IMR-90 (cell line): Measurements from ENCODE around the gene ABHD17C. TPM values are rescaled to one million over a fixed set of nuclear protein-coding genes. Genes with fewer than 3 reads are reported as not detected.

ENCODE experiments used
- ATAC-seq: fragments of 200-7000 bp; cut with Tn5 transposase; 2 replicates; pipeline ENCODE4 v1.9.1; 2020; ENCODE audit warnings: low read depth, mild to moderate bottlenecking, moderate library complexity
- BruUV-seq: library from RNA; stranded (reverse); fragments of 400-500 nt; replicated peaks from 2 replicates; lab custom pipeline; 2021; lab: Mats Ljungman, UMichigan
- CTCF ChIA-PET: fragments of 300-600 bp; formaldehyde crosslinking; extraction: SDS; loops from one replicate; lab custom pipeline; 2021; ENCODE audit warnings: antibody characterized with exemption; lab: Yijun Ruan, JAX
- POLR2A ChIA-PET: fragments of 300-600 bp; sonication (Branson Sonifier 250); formaldehyde crosslinking; loops from one replicate; lab custom pipeline; 2022; ENCODE audit warnings: antibody characterized with exemption; ENCODE audit not compliant: unreplicated experiment; lab: Charles Lee
- DNase-seq: peaks from one replicate; pipeline ENCODE4 v3.0.0; 2013
- H2AFZ ChIP-seq: replicated peaks from 2 replicates; pipeline ENCODE3; 2013; ENCODE audit warnings: low read length, mild to moderate bottlenecking; ENCODE audit not compliant: poor library complexity
- H2AK5ac ChIP-seq: 2 replicates; pipeline ENCODE4 v1.6.1; 2013; ENCODE audit warnings: low read depth, low read length, inconsistent platforms
- H2AK9ac ChIP-seq: replicated peaks from 2 replicates; pipeline ENCODE3; 2013; ENCODE audit warnings: mild to moderate bottlenecking, low read depth, low read length, moderate library complexity; ENCODE audit not compliant: poor library complexity
- H2BK120ac ChIP-seq: 2 replicates; pipeline ENCODE4 v1.6.1; 2013; ENCODE audit warnings: low read depth, low read length, inconsistent platforms
- H2BK15ac ChIP-seq: 3 replicates; pipeline ENCODE4 v1.6.1; 2013; ENCODE audit warnings: low read depth, low read length, inconsistent platforms
- H2BK20ac ChIP-seq: 2 replicates; pipeline ENCODE4 v1.6.1; 2013; ENCODE audit warnings: low read depth, mild to moderate bottlenecking, inconsistent platforms, low read length, moderate library complexity
- H2BK5ac ChIP-seq: 2 replicates; pipeline ENCODE4 v1.6.1; 2013; ENCODE audit warnings: mild to moderate bottlenecking, low read depth, low read length, inconsistent platforms; ENCODE audit not compliant: poor library complexity, severe bottlenecking
- H3K14ac ChIP-seq: replicated peaks from 2 replicates; pipeline ENCODE4 v1.6.1; 2013; ENCODE audit warnings: low read depth, low read length, inconsistent platforms
- H3K18ac ChIP-seq: 2 replicates; pipeline ENCODE4 v1.6.1; 2013; ENCODE audit warnings: low read depth, low read length, control low read depth
- H3K23ac ChIP-seq: 2 replicates; pipeline ENCODE4 v1.6.1; 2013; ENCODE audit warnings: low read depth, low read length, inconsistent platforms
- H3K27ac ChIP-seq: 2 replicates; pipeline ENCODE4 v1.5.1; 2013; ENCODE audit warnings: mild to moderate bottlenecking, control low read depth, low read length; ENCODE audit not compliant: insufficient read depth
- H3K27me3 ChIP-seq: 2 replicates; pipeline ENCODE4 v1.6.1; 2013; ENCODE audit warnings: low read length; ENCODE audit not compliant: control insufficient read depth, insufficient read depth
- H3K36me3 ChIP-seq: 2 replicates; pipeline ENCODE4 v1.6.1; 2013; ENCODE audit warnings: low read length, mixed read lengths; ENCODE audit not compliant: control insufficient read depth, insufficient read depth
- H3K4ac ChIP-seq: 2 replicates; pipeline ENCODE4 v1.6.1; 2013; ENCODE audit warnings: low read depth, low read length, inconsistent platforms
- H3K4me1 ChIP-seq: 2 replicates; pipeline ENCODE4 v1.6.1; 2013; ENCODE audit warnings: low read length, mixed read lengths; ENCODE audit not compliant: control insufficient read depth, insufficient read depth
- H3K4me2 ChIP-seq: 2 replicates; pipeline ENCODE4 v1.6.1; 2013; ENCODE audit warnings: low read depth, mild to moderate bottlenecking, control low read depth, low read length, moderate library complexity
- H3K4me3 ChIP-seq: 2 replicates; pipeline ENCODE4 v1.5.1; 2013; ENCODE audit warnings: low read depth, mild to moderate bottlenecking, control low read depth, low read length, moderate library complexity; ENCODE audit not compliant: insufficient read depth
- H3K56ac ChIP-seq: 2 replicates; pipeline ENCODE4 v1.6.1; 2013; ENCODE audit warnings: low read length, inconsistent platforms; ENCODE audit not compliant: insufficient read depth; ENCODE audit errors: extremely low read depth
- H3K79me1 ChIP-seq, 2 experiments: 2 replicates each; pipeline ENCODE4 v1.6.1; 2013; ENCODE audit warnings: low read length in 2 of 2, inconsistent platforms in 1 of 2, low read depth in 1 of 2
- H3K9ac ChIP-seq: 2 replicates; pipeline ENCODE4 v1.6.1; 2013; ENCODE audit warnings: low read depth, low read length, control low read depth
- H3K9me1 ChIP-seq: 2 replicates; pipeline ENCODE4 v1.6.1; 2013; ENCODE audit warnings: low read length, inconsistent platforms; ENCODE audit not compliant: insufficient read depth
- H3K9me3 ChIP-seq: 2 replicates; pipeline ENCODE4 v1.6.1; 2013; ENCODE audit warnings: low read length; ENCODE audit not compliant: control insufficient read depth, insufficient read depth
- H4K20me1 ChIP-seq: 2 replicates; pipeline ENCODE4 v1.6.1; 2013; ENCODE audit warnings: low read length, inconsistent platforms; ENCODE audit not compliant: insufficient read depth
- H4K5ac ChIP-seq: 2 replicates; pipeline ENCODE4 v1.6.1; 2013; ENCODE audit warnings: mild to moderate bottlenecking, low read depth, low read length, control low read depth
- H4K8ac ChIP-seq, 2 experiments: 2 replicates each; pipeline ENCODE4 v1.6.1; 2013; ENCODE audit warnings: low read depth in 2 of 2, low read length in 2 of 2, control low read depth in 1 of 2, inconsistent platforms in 1 of 2
- H4K91ac ChIP-seq: 2 replicates; pipeline ENCODE4 v1.6.1; 2013; ENCODE audit warnings: low read depth, low read length, inconsistent platforms; ENCODE audit not compliant: insufficient read depth
- CHD1 ChIP-seq: IDR thresholded peaks from 2 replicates; pipeline ENCODE4 v1.6.1; 2012; ENCODE audit warnings: low read depth, low read length, improper control_type of control experiment
- CTCF ChIP-seq: conservative IDR thresholded peaks from 2 replicates; pipeline ENCODE4 v1.5.1; 2012; ENCODE audit warnings: mild to moderate bottlenecking, low read depth, low read length, improper control_type of control experiment
- MAZ ChIP-seq: IDR thresholded peaks from 2 replicates; pipeline ENCODE4 v1.6.1; 2012; ENCODE audit warnings: low read depth, mild to moderate bottlenecking, low read length, improper control_type of control experiment, moderate library complexity, borderline replicate concordance
- MXI1 ChIP-seq: IDR thresholded peaks from 2 replicates; pipeline ENCODE4 v1.6.1; 2012; ENCODE audit warnings: low read depth, mild to moderate bottlenecking, low read length, moderate library complexity, borderline replicate concordance
- NFE2L2 ChIP-seq: fragments of 150-350 bp; IDR thresholded peaks from 2 replicates; pipeline ENCODE4 v1.6.1; 2016; ENCODE audit warnings: low read depth, mild to moderate bottlenecking, low read length
- RCOR1 ChIP-seq: IDR thresholded peaks from 2 replicates; pipeline ENCODE4 v1.6.1; 2012; ENCODE audit warnings: mild to moderate bottlenecking, low read length, improper control_type of control experiment; ENCODE audit not compliant: insufficient replicate concordance
- WGBS, 2 experiments: methylation state at CpG; one replicate each; pipeline versions ENCODE4 v1.1.5 to v1.1.7; 2013; ENCODE audit warnings: missing lambda C conversion rate in 2 of 2; ENCODE audit not compliant: insufficient read length in 1 of 2; ENCODE audit errors: extremely low coverage in 2 of 2; 5-methylcytosine and 5-hydroxymethylcytosine counted together
- dilution Hi-C: fragments of 300-500 bp; cut with HindIII; formaldehyde crosslinking; loops from one replicate; pipeline ENCODE4 v1.14.3; 2018; ENCODE audit warnings: low sequenced_read_pairs; ENCODE audit not compliant: unreplicated experiment
- in situ Hi-C: fragments of 300-500 bp; cut with MboI; formaldehyde crosslinking; loops from 3 replicates; pipeline ENCODE4 v1.14.3; 2019; ENCODE audit warnings: low sequenced_read_pairs, inconsistent platforms, mixed read lengths
- intact Hi-C: fragments of 100-400 bp; cut with micrococcal nuclease; formaldehyde crosslinking; loops from 2 replicates; pipeline ENCODE4 v1.10.0; 2022
- polyA plus RNA-seq, 3 experiments: library from polyadenylated mRNA; depleted of rRNA; stranded (reverse); fragments of >200 nt; gene quantifications; 2 replicates each; pipeline ENCODE4 v1.2.3, GENCODE V29; 2012; ENCODE audit warnings: low replicate concordance in 1 of 3
- total RNA-seq: library from RNA; depleted of rRNA; stranded (reverse); fragments of >200 nt; gene quantifications from 2 replicates; pipeline ENCODE4 v1.2.3, GENCODE V29; 2012
- TF ChIP-seq, protein P1 (sequence below): fragments of 150-350 bp; IDR thresholded peaks from 2 replicates; pipeline ENCODE4 v1.6.1; 2017; ENCODE audit warnings: mild to moderate bottlenecking, antibody characterized with exemption, low read length, low read depth

Gene ABHD17C
- total and polyA plus RNA-seq, 2 of the 4 experiments (the other 2 are of a cell fraction), result 5.4 to 10.3 TPM

DNA sequence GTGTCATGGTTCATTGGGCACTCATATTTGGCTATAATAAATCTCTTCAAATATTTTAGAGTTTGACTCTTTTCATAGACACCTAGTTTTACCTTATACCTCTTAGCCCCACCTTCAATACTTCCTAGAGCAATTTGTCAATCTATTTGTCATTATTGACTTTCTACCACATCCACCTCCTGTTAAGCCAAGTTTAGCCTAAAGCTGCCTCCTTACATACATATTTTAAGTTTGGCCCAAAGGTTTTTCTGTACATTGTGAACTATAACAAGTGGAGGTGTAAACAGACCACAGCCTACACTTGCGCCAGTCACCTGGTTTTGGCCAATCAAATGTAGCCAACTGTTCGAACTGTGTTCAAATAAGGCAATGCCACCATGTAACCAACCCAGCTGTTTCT lies 18.1 kb upstream of the ABHD17C start:
- CTCF ChIA-PET, result no interaction called here
- Histone ChIP-seq H3K27me3 (peaks cover 2% of the 10 kb centered on the region; the same call in 1 of the 2 replicates), H3K9ac (no peak overlapping the region), H3K79me1 (no peaks in the 10 kb centered on the region), H3K23ac (no peak overlapping the region), H2AK5ac (no peak overlapping the region), H3K4me2 (no peak overlapping the region), H4K5ac (no peak overlapping the region), H4K8ac (no peak overlapping the region), H2BK5ac (no peak overlapping the region), H4K91ac (no peak overlapping the region), H2BK20ac (no peak overlapping the region), H4K20me1 (no peaks in the 10 kb centered on the region), H2AK9ac (no peak overlapping the region), H3K9me1 (0 out of 2 replicates have a peak, but pooled peaks cover 2% of the 10 kb centered on the region), H3K4me3 (no peak overlapping the region), H2AFZ (no peak overlapping the region), H3K4ac (no peak overlapping the region), H3K18ac (no peak overlapping the region), H2BK15ac (no peak overlapping the region), H3K36me3 (no peaks in the 10 kb centered on the region), H3K14ac (no peak overlapping the region), H3K56ac (no peak overlapping the region), H2BK120ac (no peak overlapping the region), H3K27ac (no peak overlapping the region), H3K9me3 (no peaks in the 10 kb centered on the region), H3K4me1 (peaks cover 9% of the 10 kb centered on the region)
- WGBS, 2 experiments, result no CpG with 5 or more reads among the region's 2 CpGs
- BruUV-seq, result no TSS peak
- POLR2A ChIA-PET, result no interaction called here
- dilution Hi-C loops (no loop called here), intact Hi-C loops (no loop called here), in situ Hi-C loops (no loop called here)
- TF ChIP-seq MAZ, result no peak
- no peak for TF ChIP-seq RCOR1
- TF ChIP-seq NFE2L2, result no peak
- TF ChIP-seq, protein P1, sequence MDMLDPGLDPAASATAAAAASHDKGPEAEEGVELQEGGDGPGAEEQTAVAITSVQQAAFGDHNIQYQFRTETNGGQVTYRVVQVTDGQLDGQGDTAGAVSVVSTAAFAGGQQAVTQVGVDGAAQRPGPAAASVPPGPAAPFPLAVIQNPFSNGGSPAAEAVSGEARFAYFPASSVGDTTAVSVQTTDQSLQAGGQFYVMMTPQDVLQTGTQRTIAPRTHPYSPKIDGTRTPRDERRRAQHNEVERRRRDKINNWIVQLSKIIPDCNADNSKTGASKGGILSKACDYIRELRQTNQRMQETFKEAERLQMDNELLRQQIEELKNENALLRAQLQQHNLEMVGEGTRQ, result no peak
- no peak for TF ChIP-seq MXI1
- TF ChIP-seq CHD1, result no peak
- TF ChIP-seq CTCF, result no peak
- ATAC-seq (no peak), DNase-seq (no peak)
